Activated naive CD8-positive, alpha-beta T cell treated with anti-CD3 and anti-CD28 coated beads for 36 hours (primary cell): ENCODE measurements around the gene BMX. TPM values are rescaled to one million over a fixed set of nuclear protein-coding genes. Genes with fewer than 3 reads are reported as not detected.
A peak's percentile ranks its signal among the peaks of the same experiment; 100 is the strongest.

ENCODE experiments used
- DNase-seq: peaks from one replicate; pipeline ENCODE4 v3.0.0; 2021
- H3K27ac Mint-ChIP-seq: one replicate; pipeline ENCODE4 v1.8.0; 2022; ENCODE audit warnings: mild to moderate bottlenecking, moderate library complexity, mixed read lengths
- H3K27me3 Mint-ChIP-seq: one replicate; pipeline ENCODE4 v1.8.0; 2022; ENCODE audit warnings: mild to moderate bottlenecking, mixed read lengths
- H3K36me3 Mint-ChIP-seq: one replicate; pipeline ENCODE4 v1.8.0; 2021; ENCODE audit warnings: mild to moderate bottlenecking, mixed read lengths
- H3K4me1 Mint-ChIP-seq: one replicate; pipeline ENCODE4 v1.8.0; 2021; ENCODE audit warnings: mixed read lengths
- H3K4me3 Mint-ChIP-seq: one replicate; pipeline ENCODE4 v1.8.0; 2022; ENCODE audit warnings: mild to moderate bottlenecking, moderate library complexity, mixed read lengths
- H3K9me3 Mint-ChIP-seq: one replicate; pipeline ENCODE4 v1.8.0; 2022; ENCODE audit warnings: mixed read lengths
- total RNA-seq, 2 experiments: library from RNA; stranded (reverse); gene quantifications; one replicate each; pipeline ENCODE4 v1.2.3, GENCODE V29; 2021

The BMX gene
- total RNA-seq, 2 experiments from 2014 or later, result not detected

GRCh38 chrX:15525664-15526416 lies 25.2 kb downstream of the BMX start:
- Mint-ChIP-seq H3K4me3 (no peak overlapping the region), H3K27me3 (peaks cover 3% of the 10 kb centered on the region), H3K36me3 (no peaks in the 10 kb centered on the region), H3K9me3 (no peaks in the 10 kb centered on the region), H3K27ac (no peak overlapping the region), H3K4me1 (no peaks in the 10 kb centered on the region)
- DNase-seq, result no peak

- H3K4me1 Mint-ChIP-seq, result no peaks in the 10 kb centered on the region
- no peaks in the 10 kb centered on the region for H3K27me3 Mint-ChIP-seq
- no peaks in the 10 kb centered on the region for H3K36me3 Mint-ChIP-seq
- no peak overlapping the region for H3K27ac Mint-ChIP-seq
- no peaks in the 10 kb centered on the region for H3K9me3 Mint-ChIP-seq
- DNase-seq, result no peak
- H3K4me3 Mint-ChIP-seq, result no peak overlapping the region
Observed at GRCh38 chrX:15529165-15529564, 28.6 kb downstream of the BMX start.

GRCh38 chrX:15530318-15530717 lies 29.7 kb downstream of the BMX start:
- no peak overlapping the region for H3K27ac Mint-ChIP-seq
- H3K27me3 Mint-ChIP-seq, result no peaks in the 10 kb centered on the region
- DNase-seq, result no peak
- no peaks in the 10 kb centered on the region for H3K9me3 Mint-ChIP-seq
- H3K36me3 Mint-ChIP-seq, result no peaks in the 10 kb centered on the region
- no peak overlapping the region for H3K4me3 Mint-ChIP-seq
- no peaks in the 10 kb centered on the region for H3K4me1 Mint-ChIP-seq

GRCh38 chrX:15546745-15547144 lies 46.1 kb downstream of the BMX start:
- peaks cover 9% of the 10 kb centered on the region for H3K27me3 Mint-ChIP-seq
- H3K9me3 Mint-ChIP-seq, result no peaks in the 10 kb centered on the region
- no peaks in the 10 kb centered on the region for H3K36me3 Mint-ChIP-seq
- no peak overlapping the region for H3K27ac Mint-ChIP-seq
- H3K4me1 Mint-ChIP-seq, result no peaks in the 10 kb centered on the region
- no peak overlapping the region for H3K4me3 Mint-ChIP-seq
- no peak for DNase-seq

- H3K4me3 Mint-ChIP-seq, result no peak overlapping the region
- no peaks in the 10 kb centered on the region for H3K9me3 Mint-ChIP-seq
- no peaks in the 10 kb centered on the region for H3K4me1 Mint-ChIP-seq
- peaks cover 7% of the 10 kb centered on the region for H3K27me3 Mint-ChIP-seq
- no peak overlapping the region for H3K27ac Mint-ChIP-seq
- no peaks in the 10 kb centered on the region for H3K36me3 Mint-ChIP-seq
- DNase-seq, result no peak
Observed at GRCh38 chrX:15547356-15547755, 46.7 kb downstream of the BMX start.

- Mint-ChIP-seq H3K27me3 (no peaks in the 10 kb centered on the region), H3K9me3 (no peaks in the 10 kb centered on the region), H3K4me1 (no peaks in the 10 kb centered on the region), H3K36me3 (no peaks in the 10 kb centered on the region), H3K27ac (no peak overlapping the region), H3K4me3 (no peak overlapping the region)
- DNase-seq, result no peak
Observed at GRCh38 chrX:15549189-15550012, 48.8 kb downstream of the BMX start.

- no peaks in the 10 kb centered on the region for H3K36me3 Mint-ChIP-seq
- no peak overlapping the region for H3K4me3 Mint-ChIP-seq
- no peak for DNase-seq
- no peak overlapping the region for H3K27ac Mint-ChIP-seq
- H3K27me3 Mint-ChIP-seq, result peaks cover 4% of the 10 kb centered on the region
- H3K4me1 Mint-ChIP-seq, result no peaks in the 10 kb centered on the region
- no peaks in the 10 kb centered on the region for H3K9me3 Mint-ChIP-seq
Observed at GRCh38 chrX:15559227-15559626, 58.6 kb downstream of the BMX start.

GRCh38 chrX:15560924-15561323 lies 60.3 kb downstream of the BMX start:
- Mint-ChIP-seq H3K27me3 (peaks cover 4% of the 10 kb centered on the region), H3K27ac (no peak overlapping the region), H3K4me3 (no peak overlapping the region), H3K4me1 (no peaks in the 10 kb centered on the region), H3K36me3 (no peaks in the 10 kb centered on the region), H3K9me3 (no peaks in the 10 kb centered on the region)
- DNase-seq, result no peak

- Mint-ChIP-seq H3K27ac (no peak overlapping the region), H3K4me1 (peaks cover 2% of the 10 kb centered on the region), H3K9me3 (no peaks in the 10 kb centered on the region), H3K36me3 (no peaks in the 10 kb centered on the region), H3K4me3 (no peak overlapping the region), H3K27me3 (peaks cover 8% of the 10 kb centered on the region)
- DNase-seq, result no peak
Observed at GRCh38 chrX:15563056-15563455, 62.4 kb downstream of the BMX start.

GRCh38 chrX:15564981-15565579 lies 64.5 kb downstream of the BMX start:
- no peaks in the 10 kb centered on the region for H3K36me3 Mint-ChIP-seq
- H3K4me1 Mint-ChIP-seq, result peaks cover 2% of the 10 kb centered on the region
- peaks cover 8% of the 10 kb centered on the region for H3K27me3 Mint-ChIP-seq
- H3K4me3 Mint-ChIP-seq, result no peak overlapping the region
- H3K27ac Mint-ChIP-seq, result no peak overlapping the region
- no peaks in the 10 kb centered on the region for H3K9me3 Mint-ChIP-seq
- DNase-seq, result peak; percentile 11

- H3K36me3 Mint-ChIP-seq, result no peaks in the 10 kb centered on the region
- H3K27ac Mint-ChIP-seq, result no peak overlapping the region
- H3K27me3 Mint-ChIP-seq, result peaks cover 10% of the 10 kb centered on the region
- no peak overlapping the region for H3K4me3 Mint-ChIP-seq
- H3K4me1 Mint-ChIP-seq, result peaks cover 2% of the 10 kb centered on the region
- no peaks in the 10 kb centered on the region for H3K9me3 Mint-ChIP-seq
- DNase-seq, result no peak
Observed at GRCh38 chrX:15566244-15566643, 65.6 kb downstream of the BMX start.

GRCh38 chrX:15567267-15567666 lies 66.7 kb downstream of the BMX start:
- peaks cover 2% of the 10 kb centered on the region for H3K4me1 Mint-ChIP-seq
- no peak overlapping the region for H3K4me3 Mint-ChIP-seq
- H3K36me3 Mint-ChIP-seq, result no peaks in the 10 kb centered on the region
- H3K27me3 Mint-ChIP-seq, result peaks cover 7% of the 10 kb centered on the region
- DNase-seq, result no peak
- H3K9me3 Mint-ChIP-seq, result no peaks in the 10 kb centered on the region
- H3K27ac Mint-ChIP-seq, result no peak overlapping the region

- Mint-ChIP-seq H3K4me1 (peaks cover 2% of the 10 kb centered on the region), H3K9me3 (no peaks in the 10 kb centered on the region), H3K27ac (no peak overlapping the region), H3K27me3 (peaks cover 7% of the 10 kb centered on the region), H3K36me3 (no peaks in the 10 kb centered on the region), H3K4me3 (no peak overlapping the region)
- no peak for DNase-seq
Observed at GRCh38 chrX:15567886-15568616, 67.4 kb downstream of the BMX start.

GRCh38 chrX:15570145-15570544 lies 69.5 kb downstream of the BMX start:
- Mint-ChIP-seq H3K27me3 (peaks cover 7% of the 10 kb centered on the region), H3K4me3 (no peak overlapping the region), H3K4me1 (peaks cover 2% of the 10 kb centered on the region), H3K27ac (no peak overlapping the region), H3K36me3 (no peaks in the 10 kb centered on the region), H3K9me3 (no peaks in the 10 kb centered on the region)
- DNase-seq, result no peak

GRCh38 chrX:15574017-15574416 lies 73.4 kb downstream of the BMX start:
- Mint-ChIP-seq H3K36me3 (no peaks in the 10 kb centered on the region), H3K4me1 (no peaks in the 10 kb centered on the region), H3K4me3 (no peak overlapping the region), H3K9me3 (no peaks in the 10 kb centered on the region), H3K27ac (no peak overlapping the region), H3K27me3 (peaks cover 7% of the 10 kb centered on the region)
- no peak for DNase-seq
